Measurements from ENCODE around the gene ZNF534.

The ZNF534 gene

DNA sequence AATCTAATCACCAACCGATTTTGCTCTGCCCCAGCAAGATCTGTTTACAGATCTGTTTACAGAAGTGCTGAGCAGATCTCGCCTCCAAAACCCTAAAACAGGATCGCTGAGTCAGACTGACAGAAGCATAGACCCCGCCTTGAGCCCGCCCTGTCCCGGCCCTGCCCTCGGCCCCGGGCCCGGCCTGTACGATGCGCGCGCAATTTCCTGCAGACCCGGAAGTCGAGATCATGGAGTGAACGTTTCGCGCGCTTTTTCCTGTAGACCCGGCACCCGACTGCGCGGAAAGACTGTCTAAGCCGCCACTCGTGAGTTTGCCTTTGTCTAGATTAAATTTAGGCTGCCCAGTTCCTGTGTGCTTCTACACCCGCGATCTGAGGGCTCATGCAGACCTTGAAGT lies at the start of gene ZNF534:
Gene ZNF534, plus strand, starts transcription at position 212 of the 400 bp plus-strand sequence. CDS start 2,327 bp downstream, outside the sequence.
- H3K4me3 ChIP-seq (ENCODE audit: low read depth, low read length) = no peak within 1 kb of the TSS
- DNase-seq (ENCODE audit: low read depth, low spot score) = no peak
- TF ChIP-seq, protein P1, sequence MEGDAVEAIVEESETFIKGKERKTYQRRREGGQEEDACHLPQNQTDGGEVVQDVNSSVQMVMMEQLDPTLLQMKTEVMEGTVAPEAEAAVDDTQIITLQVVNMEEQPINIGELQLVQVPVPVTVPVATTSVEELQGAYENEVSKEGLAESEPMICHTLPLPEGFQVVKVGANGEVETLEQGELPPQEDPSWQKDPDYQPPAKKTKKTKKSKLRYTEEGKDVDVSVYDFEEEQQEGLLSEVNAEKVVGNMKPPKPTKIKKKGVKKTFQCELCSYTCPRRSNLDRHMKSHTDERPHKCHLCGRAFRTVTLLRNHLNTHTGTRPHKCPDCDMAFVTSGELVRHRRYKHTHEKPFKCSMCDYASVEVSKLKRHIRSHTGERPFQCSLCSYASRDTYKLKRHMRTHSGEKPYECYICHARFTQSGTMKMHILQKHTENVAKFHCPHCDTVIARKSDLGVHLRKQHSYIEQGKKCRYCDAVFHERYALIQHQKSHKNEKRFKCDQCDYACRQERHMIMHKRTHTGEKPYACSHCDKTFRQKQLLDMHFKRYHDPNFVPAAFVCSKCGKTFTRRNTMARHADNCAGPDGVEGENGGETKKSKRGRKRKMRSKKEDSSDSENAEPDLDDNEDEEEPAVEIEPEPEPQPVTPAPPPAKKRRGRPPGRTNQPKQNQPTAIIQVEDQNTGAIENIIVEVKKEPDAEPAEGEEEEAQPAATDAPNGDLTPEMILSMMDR (IDR thresholded peaks at IDR 0.05; ENCODE audit: insufficient read depth, low read length, missing control alignments) = no peak
- CTCF ChIA-PET = no interaction called here
- POLR2A ChIA-PET = no interaction called here

DNA sequence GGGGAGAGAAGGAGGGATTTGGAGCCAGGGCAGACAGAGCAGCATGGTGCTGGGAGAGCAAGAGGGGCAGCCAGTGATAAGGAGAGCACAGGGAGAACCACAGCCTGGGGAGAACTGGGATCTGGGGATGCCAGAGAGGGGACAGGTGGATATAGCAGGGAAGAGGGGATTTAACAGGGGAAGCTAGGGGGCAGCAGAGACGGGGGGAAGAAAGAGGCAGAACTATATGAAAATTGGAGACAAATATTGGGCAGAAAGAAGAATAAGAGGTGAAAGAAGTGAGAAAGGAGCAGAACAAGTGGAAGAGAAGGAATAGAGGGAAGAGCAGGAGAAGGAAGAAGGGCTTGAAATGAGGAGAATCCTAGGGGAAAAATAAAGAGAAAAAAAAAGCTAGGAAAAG lies 37.8 kb upstream of the ZNF534 start:
- CTCF ChIA-PET = interaction anchor here (1.9 kb wide), 1 partner anchor 8 kb away, joined by 4 read pairs; no protein-coding TSS in a partner anchor
- no peak for DNase-seq (ENCODE audit: low read depth, low spot score)
- TF ChIP-seq, protein P1 (IDR thresholded peaks at IDR 0.05; ENCODE audit: insufficient read depth, low read length, missing control alignments) = no peak
- POLR2A ChIA-PET = no interaction called here
- no peak overlapping the region for H3K4me3 ChIP-seq (ENCODE audit: low read depth, low read length)

DNA sequence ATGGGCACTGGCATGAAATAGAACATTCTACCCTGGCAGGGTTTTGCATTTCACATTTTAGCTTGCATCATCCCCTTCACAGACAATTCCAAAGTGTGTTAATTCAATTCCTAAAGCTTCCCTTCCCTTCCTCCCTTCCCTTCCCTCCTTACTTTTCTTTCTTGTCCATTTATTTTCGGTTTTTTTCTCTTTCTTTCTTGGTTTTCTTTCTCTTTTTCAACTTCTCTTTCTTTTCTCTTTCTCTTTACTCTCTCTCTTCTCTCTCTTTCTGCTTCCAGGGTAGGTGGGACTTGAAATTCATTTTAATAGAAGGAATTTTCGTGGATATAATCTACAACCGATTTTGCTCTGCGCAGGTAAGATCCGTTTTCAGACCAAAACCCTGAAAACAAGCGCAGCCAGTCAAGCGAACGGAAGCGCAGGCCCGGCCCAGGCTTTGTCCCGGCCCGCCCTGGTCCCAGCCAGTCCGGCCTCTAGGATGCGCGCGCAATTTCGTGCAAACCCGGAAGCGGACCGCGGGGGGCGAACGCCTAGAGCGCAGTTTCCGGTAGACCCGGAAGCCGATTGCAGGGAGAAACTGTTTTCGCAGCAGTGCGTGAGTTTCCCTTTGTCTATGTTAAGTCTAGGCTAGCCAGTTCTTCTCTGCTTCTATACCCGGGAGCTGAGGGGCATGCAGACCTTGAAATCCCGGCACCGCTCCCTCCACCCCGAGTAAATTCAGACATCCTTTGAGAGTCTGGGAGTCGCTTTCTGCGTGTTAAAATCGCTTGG lies 31.5 kb upstream of the ZNF534 start, which contains the start of gene ZNF528:
Gene ZNF528, plus strand, starts transcription at position 540 of the 771 bp plus-strand sequence. CDS start 4,165 bp downstream, outside the sequence.
- POLR2A ChIA-PET = no interaction called here
- DNase-seq (ENCODE audit: low read depth, low spot score) = peak; percentile 33
- CTCF ChIA-PET = no interaction called here
- H3K4me3 ChIP-seq (ENCODE audit: low read depth, low read length) = peak within 1 kb of the TSS; percentile 86
- TF ChIP-seq, protein P1 (IDR thresholded peaks at IDR 0.05; ENCODE audit: insufficient read depth, low read length, missing control alignments) = no peak

DNA sequence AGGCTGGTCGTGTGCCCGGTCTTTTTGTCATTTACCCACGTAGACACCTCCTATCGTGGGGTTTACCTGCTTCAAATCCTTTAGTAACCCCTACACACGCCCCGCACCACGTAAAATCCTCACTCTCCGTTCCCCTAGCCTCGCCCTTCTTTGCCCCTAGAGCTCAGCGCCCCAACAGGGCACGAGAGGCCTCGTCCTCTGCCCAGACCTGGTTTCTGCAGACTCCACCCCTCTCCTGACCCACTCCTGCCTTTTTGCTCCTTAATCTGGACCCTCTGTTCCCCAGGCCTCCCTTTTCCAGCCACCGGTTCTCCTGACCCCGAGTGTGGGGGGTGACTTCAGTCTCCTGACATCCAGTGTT lies 30.9 kb upstream of the ZNF534 start:
- ChIA-PET POLR2A (no interaction called here), CTCF (no interaction called here)
- H3K4me3 ChIP-seq (ENCODE audit: low read depth, low read length) = peak overlapping the region; percentile 86
- no peak for DNase-seq (ENCODE audit: low read depth, low spot score)
- TF ChIP-seq, protein P1 (IDR thresholded peaks at IDR 0.05; ENCODE audit: insufficient read depth, low read length, missing control alignments) = no peak

DNA sequence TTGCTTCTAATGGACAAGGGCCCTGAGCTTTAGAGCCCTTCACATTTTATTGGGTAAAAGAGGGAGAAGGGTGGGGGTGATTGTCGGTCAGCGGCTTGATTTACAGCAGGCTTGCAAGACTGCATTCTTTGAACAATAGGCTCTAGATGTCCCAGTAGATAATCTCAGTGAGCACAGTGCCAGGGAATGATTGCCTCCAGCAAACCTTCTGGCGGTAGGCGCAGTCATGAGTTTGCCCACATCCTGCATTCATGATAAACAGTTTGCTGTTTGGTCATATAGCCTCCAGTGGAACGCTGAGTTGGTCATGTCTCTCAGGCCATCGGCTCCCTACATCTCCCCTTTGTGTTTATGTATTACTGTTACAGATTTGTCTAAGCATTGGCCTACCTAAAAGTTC lies 18.7 kb upstream of the ZNF534 start:
- ChIA-PET POLR2A (no interaction called here), CTCF (no interaction called here)
- no peak overlapping the region for H3K4me3 ChIP-seq (ENCODE audit: low read depth, low read length)
- TF ChIP-seq, protein P1 (IDR thresholded peaks at IDR 0.05; ENCODE audit: insufficient read depth, low read length, missing control alignments) = no peak
- no peak for DNase-seq (ENCODE audit: low read depth, low spot score)

DNA sequence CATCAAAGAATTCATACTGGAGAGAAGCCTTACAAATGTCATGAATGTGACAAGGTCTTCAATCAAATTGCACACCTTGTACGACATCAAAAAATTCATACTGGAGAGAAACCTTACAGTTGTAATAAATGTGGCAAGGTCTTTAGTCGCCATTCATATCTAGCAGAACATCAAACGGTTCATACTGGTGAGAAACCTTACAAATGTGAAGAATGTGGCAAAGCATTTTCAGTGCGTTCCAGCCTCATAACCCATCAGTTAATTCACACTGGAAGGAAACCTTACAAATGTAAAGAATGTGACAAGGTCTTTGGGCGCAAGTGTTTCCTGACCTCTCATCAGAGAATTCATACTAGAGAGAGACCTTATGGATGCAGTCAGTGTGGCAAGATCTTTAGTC lies 13.2 kb upstream of the ZNF534 start:
- CTCF ChIA-PET = no interaction called here
- H3K4me3 ChIP-seq (ENCODE audit: low read depth, low read length) = no peak overlapping the region
- POLR2A ChIA-PET = no interaction called here
- no peak for DNase-seq (ENCODE audit: low read depth, low spot score)
- TF ChIP-seq, protein P1 (IDR thresholded peaks at IDR 0.05; ENCODE audit: insufficient read depth, low read length, missing control alignments) = no peak

Measured in AG04449 (cell line).